Measurements from ENCODE around the gene TTC13.
A peak's percentile ranks its signal among the peaks of the same experiment; 100 is the strongest.
"Not testable (repeated sequence)": the region's sequence is repeated elsewhere in the genome, so short reads cannot be mapped to it uniquely, and the experiment has no call there.

The TTC13 gene
- total RNA-seq = 21.8 to 40.0 reads per million in 2 experiments

- peak; percentile 91 for DNase-seq (ENCODE audit: low read depth)
Measured at GRCh38 chr1:230978491-230979388, at the start of gene TTC13, which contains the start of gene ARV1. Gene TTC13 (minus strand): TSS chr1:230978861. CDS start chr1:230978830, 31 bp downstream. Gene ARV1 (plus strand): TSS chr1:230979094. CDS start chr1:230979106, 12 bp downstream.

- DNase-seq (ENCODE audit: low read depth) = no peak
Measured at GRCh38 chr1:231027971-231028370, 49.3 kb upstream of the TTC13 start.

- DNase-seq (ENCODE audit: low read depth) = no peak
Measured at GRCh38 chr1:231027136-231027925, 48.7 kb upstream of the TTC13 start.

- DNase-seq (ENCODE audit: low read depth) = no peak
Measured at GRCh38 chr1:231026576-231026975, 47.9 kb upstream of the TTC13 start.

GRCh38 chr1:231023150-231023549 lies 44.5 kb upstream of the TTC13 start:
- no peak for DNase-seq (ENCODE audit: low read depth)

GRCh38 chr1:231022543-231022942 lies 43.9 kb upstream of the TTC13 start:
- not testable (repeated sequence) for DNase-seq (ENCODE audit: low read depth)

- no peak for DNase-seq (ENCODE audit: low read depth)
Measured at GRCh38 chr1:231021540-231022031, 42.9 kb upstream of the TTC13 start.

GRCh38 chr1:231020816-231021215 lies 42.2 kb upstream of the TTC13 start:
- DNase-seq (ENCODE audit: low read depth) = no peak

- DNase-seq (ENCODE audit: low read depth) = no peak
Measured at GRCh38 chr1:231020139-231020601, 41.5 kb upstream of the TTC13 start.

GRCh38 chr1:231019711-231020110 lies 41.0 kb upstream of the TTC13 start:
- no peak for DNase-seq (ENCODE audit: low read depth)

- DNase-seq (ENCODE audit: low read depth) = no peak
Measured at GRCh38 chr1:231016966-231017365, 38.3 kb upstream of the TTC13 start.

GRCh38 chr1:231016234-231016633 lies 37.6 kb upstream of the TTC13 start:
- no peak for DNase-seq (ENCODE audit: low read depth)

GRCh38 chr1:231013391-231014015 lies 34.8 kb upstream of the TTC13 start:
- no peak for DNase-seq (ENCODE audit: low read depth)

- no peak for DNase-seq (ENCODE audit: low read depth)
Measured at GRCh38 chr1:231011963-231012362, 33.3 kb upstream of the TTC13 start.

GRCh38 chr1:231011360-231011759 lies 32.7 kb upstream of the TTC13 start:
- no peak for DNase-seq (ENCODE audit: low read depth)

GRCh38 chr1:231007535-231007934 lies 28.9 kb upstream of the TTC13 start:
- DNase-seq (ENCODE audit: low read depth) = not testable (repeated sequence)

GRCh38 chr1:231001892-231002291 lies 23.2 kb upstream of the TTC13 start:
- no peak for DNase-seq (ENCODE audit: low read depth)

- no peak for DNase-seq (ENCODE audit: low read depth)
Measured at GRCh38 chr1:231000639-231001038, 22.0 kb upstream of the TTC13 start.

- DNase-seq (ENCODE audit: low read depth) = no peak
Measured at GRCh38 chr1:231000201-231000600, 21.5 kb upstream of the TTC13 start.

GRCh38 chr1:230994860-230995259 lies 16.2 kb upstream of the TTC13 start:
- no peak for DNase-seq (ENCODE audit: low read depth)

GRCh38 chr1:230992100-230992774 lies 13.6 kb upstream of the TTC13 start:
- DNase-seq (ENCODE audit: low read depth) = no peak
